LNCAP (cell line): ENCODE data around the gene MIGA2.

Experiments used
- TF ChIP-seq, protein P1 (sequence below): fragments of 450-650 bp; IDR thresholded peaks from 2 replicates; pipeline ENCODE4 v1.5.1; 2017; ENCODE audit warnings: mild to moderate bottlenecking

The MIGA2 gene

DNA sequence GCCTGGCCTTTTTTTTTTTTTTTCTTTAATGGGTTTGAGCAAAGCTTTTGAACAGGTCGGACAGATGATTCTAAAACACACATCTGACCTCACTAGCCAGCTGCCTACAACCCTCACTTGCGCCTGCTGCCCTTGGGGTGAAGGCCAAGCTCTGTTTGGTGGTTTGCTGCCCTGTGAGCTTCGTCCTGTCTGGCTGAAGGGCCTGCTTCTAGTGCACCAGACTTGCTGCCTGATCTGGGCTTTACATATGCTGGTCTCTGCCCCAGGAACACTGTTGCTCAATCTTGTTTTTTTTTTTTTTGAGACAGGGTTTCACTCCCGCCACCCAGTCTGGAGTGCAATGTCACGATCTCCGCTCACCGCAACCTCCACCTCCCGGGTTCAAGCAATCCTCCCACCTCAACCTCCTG, 28.1 kb downstream of the MIGA2 start:
- TF ChIP-seq, protein P1, sequence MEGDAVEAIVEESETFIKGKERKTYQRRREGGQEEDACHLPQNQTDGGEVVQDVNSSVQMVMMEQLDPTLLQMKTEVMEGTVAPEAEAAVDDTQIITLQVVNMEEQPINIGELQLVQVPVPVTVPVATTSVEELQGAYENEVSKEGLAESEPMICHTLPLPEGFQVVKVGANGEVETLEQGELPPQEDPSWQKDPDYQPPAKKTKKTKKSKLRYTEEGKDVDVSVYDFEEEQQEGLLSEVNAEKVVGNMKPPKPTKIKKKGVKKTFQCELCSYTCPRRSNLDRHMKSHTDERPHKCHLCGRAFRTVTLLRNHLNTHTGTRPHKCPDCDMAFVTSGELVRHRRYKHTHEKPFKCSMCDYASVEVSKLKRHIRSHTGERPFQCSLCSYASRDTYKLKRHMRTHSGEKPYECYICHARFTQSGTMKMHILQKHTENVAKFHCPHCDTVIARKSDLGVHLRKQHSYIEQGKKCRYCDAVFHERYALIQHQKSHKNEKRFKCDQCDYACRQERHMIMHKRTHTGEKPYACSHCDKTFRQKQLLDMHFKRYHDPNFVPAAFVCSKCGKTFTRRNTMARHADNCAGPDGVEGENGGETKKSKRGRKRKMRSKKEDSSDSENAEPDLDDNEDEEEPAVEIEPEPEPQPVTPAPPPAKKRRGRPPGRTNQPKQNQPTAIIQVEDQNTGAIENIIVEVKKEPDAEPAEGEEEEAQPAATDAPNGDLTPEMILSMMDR = no peak

DNA sequence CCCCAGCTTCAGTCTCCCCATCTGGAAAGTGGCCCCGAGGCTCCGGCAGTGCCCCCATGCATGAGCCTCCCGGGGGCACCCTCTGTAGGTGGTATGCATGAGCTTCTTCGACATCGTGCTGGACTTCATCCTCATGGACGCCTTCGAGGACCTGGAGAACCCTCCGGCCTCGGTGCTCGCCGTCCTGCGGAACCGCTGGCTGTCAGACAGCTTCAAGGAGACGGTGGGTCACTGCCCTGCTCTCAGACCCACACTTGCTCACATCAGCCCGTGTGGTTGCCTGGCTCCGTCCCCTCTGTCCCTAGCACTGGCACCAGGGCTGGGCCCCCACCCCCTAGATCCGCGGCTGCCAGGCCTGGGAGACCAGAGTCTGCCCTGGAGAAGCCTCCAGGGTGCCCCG, 31.7 kb downstream of the MIGA2 start:
- TF ChIP-seq, protein P1 = no peak

DNA sequence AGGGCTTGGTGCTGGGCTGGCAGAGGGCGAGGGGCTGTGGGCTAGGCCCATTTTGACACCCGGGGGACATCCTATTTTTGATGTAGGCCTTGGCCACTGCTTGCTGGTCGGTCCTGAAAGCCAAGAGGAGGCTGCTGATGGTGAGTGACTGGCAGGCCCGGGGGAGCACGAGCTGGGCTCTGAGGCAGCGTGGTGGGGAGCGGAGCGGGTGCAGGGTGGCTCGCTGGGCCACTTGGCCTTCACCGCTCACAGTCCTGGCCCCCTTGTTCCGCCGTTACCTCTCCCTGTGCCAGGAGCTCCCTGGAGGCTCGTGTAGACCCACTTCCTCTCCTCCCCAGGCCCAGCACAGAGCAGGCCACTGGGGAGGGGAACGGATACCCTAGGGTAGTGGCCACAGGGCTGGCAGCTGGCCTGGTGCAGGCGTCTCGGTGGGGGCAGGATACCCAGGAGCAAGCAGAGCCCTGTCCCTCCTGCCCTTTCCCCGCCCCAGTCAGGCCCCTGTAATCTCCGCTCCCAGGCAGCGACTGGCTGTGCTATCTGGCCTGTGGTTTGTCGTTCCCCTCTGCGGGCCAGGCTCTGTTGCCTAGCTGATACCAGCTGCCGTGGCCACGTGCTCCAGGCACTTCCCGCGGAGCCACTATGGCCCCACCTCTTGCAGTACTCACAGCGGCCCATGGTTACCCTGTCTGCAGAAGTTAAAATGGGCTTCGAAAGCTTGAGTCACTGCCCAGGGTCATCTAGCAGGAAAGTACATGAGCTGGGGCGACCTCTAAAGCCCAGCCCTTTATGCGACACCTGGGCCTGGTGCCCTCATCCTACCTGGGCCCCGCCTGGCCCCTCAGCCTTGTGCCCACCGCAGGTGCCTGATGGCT, 32.8 kb downstream of the MIGA2 start:
- TF ChIP-seq, protein P1 = no peak

- TF ChIP-seq, protein P1 = no peak
Measured at GRCh38 chr9:129069862-129070641, 33.6 kb downstream of the MIGA2 start.

DNA sequence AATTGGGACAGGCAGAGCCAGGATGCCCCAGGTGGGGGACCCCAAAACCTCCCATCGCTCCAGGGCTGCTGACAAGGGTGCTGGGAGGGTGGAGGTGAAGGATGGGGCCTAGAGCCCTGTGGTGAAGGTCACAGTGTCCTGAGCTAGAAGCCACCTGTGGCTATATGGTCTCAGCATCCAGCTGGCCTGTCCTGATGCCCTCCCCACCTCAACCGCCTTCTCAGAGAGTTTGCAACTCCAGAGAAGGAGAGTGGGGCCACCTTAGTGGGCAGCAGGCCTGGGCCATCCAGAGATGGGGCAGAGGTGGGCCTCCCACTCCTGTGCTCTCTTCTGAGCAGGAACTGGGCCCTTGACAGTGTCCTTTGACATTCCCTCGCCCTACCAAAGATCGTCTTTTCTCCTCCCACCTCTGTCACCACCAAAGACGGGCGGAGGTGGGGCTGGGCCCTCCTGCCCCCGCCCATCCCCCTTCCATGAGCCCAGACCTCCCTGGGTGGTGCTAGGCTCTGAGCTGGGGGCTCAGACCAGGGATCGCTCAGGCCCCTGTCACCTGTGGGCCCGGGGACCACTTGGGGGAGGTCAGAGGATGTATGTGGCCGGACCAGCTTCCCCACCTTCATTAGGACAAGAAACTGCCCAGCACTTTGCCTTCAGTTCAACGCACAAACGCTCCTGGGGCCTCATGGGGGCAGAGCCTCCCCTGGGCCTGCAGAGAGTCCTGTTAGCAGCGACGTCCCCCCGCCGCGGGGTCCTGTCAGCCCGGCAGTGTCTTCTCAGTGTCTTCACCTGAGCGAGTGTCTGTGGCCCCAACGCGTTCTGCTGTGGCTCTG, 34.5 kb downstream of the MIGA2 start:
- TF ChIP-seq, protein P1 = no peak

GRCh38 chr9:129071526-129072126, 35.2 kb downstream of the MIGA2 start:
- TF ChIP-seq, protein P1 = no peak

- TF ChIP-seq, protein P1 = no peak
Measured at GRCh38 chr9:129072171-129072570, 35.7 kb downstream of the MIGA2 start.
